GM21723 (cell line): ENCODE data around the gene SNRPN.
"Not testable (repeated sequence)": the region's sequence is repeated elsewhere in the genome, so short reads cannot be mapped to it uniquely, and the experiment has no call there.

ENCODE experiments used
- ATAC-seq: cut with Tn5 transposase; IDR thresholded peaks from one replicate; pipeline ENCODE4 v1.9.1; 2021; ENCODE audit warnings: mild to moderate bottlenecking, moderate library complexity; ENCODE audit not compliant: unreplicated experiment

SNRPN gene

GRCh38 chr15:24966364-24967103 lies 11.7 kb downstream of the SNRPN start:
- ATAC-seq = no peak

- ATAC-seq = no peak
Observed at GRCh38 chr15:24971052-24971451, 16.3 kb downstream of the SNRPN start.

- no peak for ATAC-seq
Observed at GRCh38 chr15:24971772-24972171, 17.0 kb downstream of the SNRPN start.

GRCh38 chr15:24972707-24973106 lies 17.9 kb downstream of the SNRPN start:
- ATAC-seq = not testable (repeated sequence)

- no peak for ATAC-seq
Observed at GRCh38 chr15:24976932-24977331, 22.1 kb downstream of the SNRPN start.

GRCh38 chr15:24977686-24978085 lies 22.9 kb downstream of the SNRPN start:
- ATAC-seq = no peak

- ATAC-seq = no peak
Observed at GRCh38 chr15:24985224-24985623, 30.4 kb downstream of the SNRPN start.

GRCh38 chr15:24986653-24987052 lies 31.9 kb downstream of the SNRPN start:
- ATAC-seq = no peak

- ATAC-seq = no peak
Observed at GRCh38 chr15:25019434-25019833, 64.6 kb downstream of the SNRPN start.

GRCh38 chr15:25022233-25022632 lies 67.4 kb downstream of the SNRPN start:
- ATAC-seq = no peak
